Measurements from ENCODE around the gene TRIM2.

The TRIM2 gene

DNA sequence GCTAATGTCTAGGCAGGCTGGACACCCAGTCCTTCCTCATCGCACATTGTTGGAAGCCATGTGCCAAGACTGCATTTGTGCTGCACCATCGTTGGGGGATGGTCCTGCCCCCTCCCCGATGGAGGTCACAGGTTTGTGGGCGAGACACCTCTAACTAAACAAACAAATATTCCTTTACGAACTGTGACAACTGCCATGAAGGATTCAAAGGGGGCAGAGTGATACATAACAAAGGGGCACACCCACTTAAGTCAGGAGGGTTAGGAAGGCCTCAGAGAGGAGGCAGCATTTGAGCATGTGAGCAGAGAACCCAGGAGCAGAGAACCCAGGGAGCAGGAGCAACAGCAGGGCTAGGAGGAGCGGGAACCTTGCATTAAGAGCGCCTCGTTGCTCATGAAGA is 37.1 kb downstream of the TRIM2 start:
- H3K4me3 ChIP-seq (ENCODE audit: low read depth, low read length), result no peak overlapping the region
- TF ChIP-seq, protein P1, sequence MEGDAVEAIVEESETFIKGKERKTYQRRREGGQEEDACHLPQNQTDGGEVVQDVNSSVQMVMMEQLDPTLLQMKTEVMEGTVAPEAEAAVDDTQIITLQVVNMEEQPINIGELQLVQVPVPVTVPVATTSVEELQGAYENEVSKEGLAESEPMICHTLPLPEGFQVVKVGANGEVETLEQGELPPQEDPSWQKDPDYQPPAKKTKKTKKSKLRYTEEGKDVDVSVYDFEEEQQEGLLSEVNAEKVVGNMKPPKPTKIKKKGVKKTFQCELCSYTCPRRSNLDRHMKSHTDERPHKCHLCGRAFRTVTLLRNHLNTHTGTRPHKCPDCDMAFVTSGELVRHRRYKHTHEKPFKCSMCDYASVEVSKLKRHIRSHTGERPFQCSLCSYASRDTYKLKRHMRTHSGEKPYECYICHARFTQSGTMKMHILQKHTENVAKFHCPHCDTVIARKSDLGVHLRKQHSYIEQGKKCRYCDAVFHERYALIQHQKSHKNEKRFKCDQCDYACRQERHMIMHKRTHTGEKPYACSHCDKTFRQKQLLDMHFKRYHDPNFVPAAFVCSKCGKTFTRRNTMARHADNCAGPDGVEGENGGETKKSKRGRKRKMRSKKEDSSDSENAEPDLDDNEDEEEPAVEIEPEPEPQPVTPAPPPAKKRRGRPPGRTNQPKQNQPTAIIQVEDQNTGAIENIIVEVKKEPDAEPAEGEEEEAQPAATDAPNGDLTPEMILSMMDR (IDR thresholded peaks at IDR 0.05; ENCODE audit: insufficient read depth, low read depth, low read length, missing control alignments), result no peak
- no peak for DNase-seq (ENCODE audit: low read depth)

DNA sequence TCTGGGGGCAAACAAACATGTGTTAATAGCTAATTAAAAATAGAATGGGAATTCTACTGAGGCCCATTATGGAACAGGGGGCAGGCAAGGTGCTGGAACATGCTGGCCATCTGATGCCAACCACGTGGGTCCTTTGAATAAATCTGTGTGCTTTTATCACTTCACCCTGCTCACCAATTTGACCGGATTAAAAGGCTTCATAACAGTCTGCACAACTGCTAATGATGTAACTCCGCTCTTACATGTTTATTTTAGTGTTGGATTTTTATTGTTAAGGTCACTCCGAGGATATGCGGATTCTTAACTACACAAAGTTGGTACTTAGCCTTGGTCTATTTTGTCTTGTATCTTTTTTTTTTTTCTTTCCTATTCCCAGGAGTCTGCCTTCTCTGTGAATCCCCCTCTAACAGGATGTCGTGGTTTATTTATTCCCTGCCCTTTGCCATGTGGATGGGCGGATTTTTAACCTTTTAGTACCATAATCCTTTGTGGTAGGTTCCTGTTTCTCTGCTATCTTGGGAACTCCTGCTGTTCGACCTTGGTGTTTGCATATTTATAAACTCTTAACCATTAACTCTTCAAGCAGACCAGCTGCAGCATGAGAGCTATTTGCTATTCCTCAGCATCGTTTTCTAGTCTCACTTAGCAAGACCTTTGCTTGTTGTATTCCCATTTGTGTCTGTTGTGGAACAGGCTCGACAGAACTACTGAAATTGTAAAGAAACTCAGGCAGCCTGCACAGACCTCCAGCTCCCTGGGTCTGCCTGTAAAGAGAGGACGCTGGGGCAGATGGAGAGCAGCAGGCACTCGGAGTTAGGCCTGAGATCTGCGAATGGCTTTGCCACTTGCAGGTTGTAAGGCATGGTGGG is 38.0 kb downstream of the TRIM2 start:
- no peak for DNase-seq (ENCODE audit: low read depth)
- no peak overlapping the region for H3K4me3 ChIP-seq (ENCODE audit: low read depth, low read length)
- TF ChIP-seq, protein P1 (IDR thresholded peaks at IDR 0.05; ENCODE audit: insufficient read depth, low read depth, low read length, missing control alignments), result no peak

DNA sequence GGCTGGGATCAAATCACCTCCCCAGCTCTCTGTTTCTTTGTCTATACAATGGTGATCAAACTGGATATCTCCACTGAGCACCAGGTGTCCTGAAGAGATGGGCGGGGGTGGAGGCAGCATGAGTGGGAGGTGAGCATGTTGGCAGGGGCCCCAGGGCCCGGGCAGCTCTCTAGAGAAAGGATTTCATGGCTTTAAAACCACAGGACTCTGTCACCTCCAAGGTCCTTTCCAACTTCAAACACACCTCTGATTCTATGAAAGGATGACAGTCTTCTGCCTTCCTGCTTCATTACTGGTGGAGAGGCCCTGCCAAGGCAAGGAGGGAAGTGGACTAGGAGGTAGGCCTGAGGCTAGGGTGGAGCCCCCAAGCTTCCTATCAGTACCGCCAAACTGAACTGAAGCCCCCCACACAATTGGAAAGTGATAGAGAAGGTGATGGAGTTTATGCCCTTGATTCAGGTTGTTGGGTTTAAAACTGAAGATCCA is 38.6 kb downstream of the TRIM2 start:
- H3K4me3 ChIP-seq (ENCODE audit: low read depth, low read length), result no peak overlapping the region
- no peak for DNase-seq (ENCODE audit: low read depth)
- TF ChIP-seq, protein P1 (IDR thresholded peaks at IDR 0.05; ENCODE audit: insufficient read depth, low read depth, low read length, missing control alignments), result no peak

DNA sequence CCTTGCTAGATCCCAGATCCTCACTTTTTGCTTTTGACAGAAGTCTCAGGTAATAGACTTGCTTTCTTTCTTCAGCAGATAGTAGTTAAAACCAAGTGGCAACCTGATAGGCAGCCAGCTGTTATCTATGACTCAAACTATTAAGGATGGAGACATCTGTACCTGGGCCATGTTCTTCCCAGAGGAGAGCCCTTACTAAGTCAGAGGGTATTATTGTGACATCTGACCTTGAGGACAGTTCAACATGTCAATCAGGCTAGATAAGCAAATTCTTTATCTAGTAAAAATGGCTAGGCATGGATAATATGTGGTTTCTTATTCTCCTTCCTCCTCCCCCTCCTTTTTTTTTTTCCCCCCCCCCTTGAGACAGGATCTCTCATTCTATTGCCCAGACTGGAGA is 39.2 kb downstream of the TRIM2 start:
- TF ChIP-seq, protein P1 (IDR thresholded peaks at IDR 0.05; ENCODE audit: insufficient read depth, low read depth, low read length, missing control alignments), result no peak
- no peak for DNase-seq (ENCODE audit: low read depth)
- H3K4me3 ChIP-seq (ENCODE audit: low read depth, low read length), result no peak overlapping the region

DNA sequence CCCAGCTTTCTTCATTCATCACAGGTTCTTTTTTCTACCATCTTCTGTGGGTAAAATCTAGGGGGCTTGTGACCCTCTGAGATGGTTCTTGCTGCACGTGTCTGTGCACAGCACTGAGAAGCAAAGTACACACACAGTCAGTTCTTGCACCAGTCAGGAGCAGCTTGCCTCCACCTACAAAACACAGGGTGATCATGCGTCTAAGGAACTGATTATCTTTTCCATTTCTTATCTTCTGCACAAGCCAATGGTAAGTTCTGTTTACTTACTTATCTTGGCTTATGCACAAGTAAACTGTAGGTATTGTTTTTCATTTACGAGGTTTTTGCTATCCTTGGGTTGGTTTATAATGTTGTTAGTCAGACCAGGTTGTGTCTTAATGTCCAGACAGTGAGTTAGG is 40.7 kb downstream of the TRIM2 start:
- TF ChIP-seq, protein P1 (IDR thresholded peaks at IDR 0.05; ENCODE audit: insufficient read depth, low read depth, low read length, missing control alignments), result no peak
- DNase-seq (ENCODE audit: low read depth), result no peak
- no peak overlapping the region for H3K4me3 ChIP-seq (ENCODE audit: low read depth, low read length)

DNA sequence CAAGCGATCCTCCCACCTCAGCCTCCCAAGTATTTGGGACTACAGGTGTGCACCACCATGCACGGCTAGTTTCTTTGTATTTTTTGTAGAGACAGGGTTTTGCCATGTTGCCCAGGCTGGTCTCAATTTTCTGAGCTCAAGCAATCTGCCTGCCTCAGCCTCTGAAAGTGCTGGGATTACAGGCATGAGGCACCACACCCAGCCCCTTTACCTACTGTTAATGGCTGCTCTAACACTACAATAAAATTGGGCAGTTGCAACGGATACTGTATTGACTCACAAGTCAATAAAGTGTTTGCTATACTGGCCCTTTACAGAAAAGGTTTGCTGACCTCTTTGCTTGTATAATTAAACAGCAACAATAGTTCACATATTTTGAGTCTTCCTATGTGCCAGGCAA is 41.5 kb downstream of the TRIM2 start:
- DNase-seq (ENCODE audit: low read depth), result no peak
- TF ChIP-seq, protein P1 (IDR thresholded peaks at IDR 0.05; ENCODE audit: insufficient read depth, low read depth, low read length, missing control alignments), result no peak
- H3K4me3 ChIP-seq (ENCODE audit: low read depth, low read length), result no peak overlapping the region
